ENCODE data around the gene NOG. TPM values are rescaled to one million over a fixed set of nuclear protein-coding genes. Genes with fewer than 3 reads are reported as not detected.
A peak's percentile ranks its signal among the peaks of the same experiment; 100 is the strongest.

Gene NOG
- total RNA-seq = 1.1 and 38.7 TPM in 2 replicates

DNA sequence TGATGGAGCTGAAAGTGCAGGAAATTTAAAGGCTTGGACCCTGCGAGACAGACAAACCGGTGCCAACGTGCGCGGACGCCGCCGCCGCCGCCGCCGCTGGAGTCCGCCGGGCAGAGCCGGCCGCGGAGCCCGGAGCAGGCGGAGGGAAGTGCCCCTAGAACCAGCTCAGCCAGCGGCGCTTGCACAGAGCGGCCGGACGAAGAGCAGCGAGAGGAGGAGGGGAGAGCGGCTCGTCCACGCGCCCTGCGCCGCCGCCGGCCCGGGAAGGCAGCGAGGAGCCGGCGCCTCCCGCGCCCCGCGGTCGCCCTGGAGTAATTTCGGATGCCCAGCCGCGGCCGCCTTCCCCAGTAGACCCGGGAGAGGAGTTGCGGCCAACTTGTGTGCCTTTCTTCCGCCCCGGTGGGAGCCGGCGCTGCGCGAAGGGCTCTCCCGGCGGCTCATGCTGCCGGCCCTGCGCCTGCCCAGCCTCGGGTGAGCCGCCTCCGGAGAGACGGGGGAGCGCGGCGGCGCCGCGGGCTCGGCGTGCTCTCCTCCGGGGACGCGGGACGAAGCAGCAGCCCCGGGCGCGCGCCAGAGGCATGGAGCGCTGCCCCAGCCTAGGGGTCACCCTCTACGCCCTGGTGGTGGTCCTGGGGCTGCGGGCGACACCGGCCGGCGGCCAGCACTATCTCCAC is at the start of gene NOG:
Gene NOG (plus strand): TSS at position 54 of the 674 bp plus-strand sequence. CDS start 525 bp downstream, at position 579.
- peak; percentile 26 for DNase-seq (ENCODE audit: low read depth)

DNA sequence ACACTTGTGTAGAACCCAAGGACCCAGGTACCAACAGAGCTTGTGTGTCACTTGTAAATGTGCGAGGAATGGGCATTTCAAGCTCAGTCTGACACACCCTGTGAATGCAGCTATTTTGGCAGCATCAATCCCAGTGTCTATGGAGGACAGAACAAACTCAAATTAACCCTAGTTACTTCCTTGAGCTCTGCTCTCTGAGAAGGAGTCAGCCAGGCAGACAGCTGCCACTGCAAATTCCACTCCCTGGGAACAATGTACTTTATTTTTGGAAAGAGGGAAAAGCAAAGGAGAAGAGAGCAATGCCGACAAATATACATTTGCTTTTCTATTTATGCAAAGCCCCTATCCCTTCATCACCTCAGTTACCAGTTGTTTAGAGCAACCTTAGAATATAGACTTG is 48.4 kb upstream of the NOG start:
- DNase-seq (ENCODE audit: low read depth) = no peak

DNA sequence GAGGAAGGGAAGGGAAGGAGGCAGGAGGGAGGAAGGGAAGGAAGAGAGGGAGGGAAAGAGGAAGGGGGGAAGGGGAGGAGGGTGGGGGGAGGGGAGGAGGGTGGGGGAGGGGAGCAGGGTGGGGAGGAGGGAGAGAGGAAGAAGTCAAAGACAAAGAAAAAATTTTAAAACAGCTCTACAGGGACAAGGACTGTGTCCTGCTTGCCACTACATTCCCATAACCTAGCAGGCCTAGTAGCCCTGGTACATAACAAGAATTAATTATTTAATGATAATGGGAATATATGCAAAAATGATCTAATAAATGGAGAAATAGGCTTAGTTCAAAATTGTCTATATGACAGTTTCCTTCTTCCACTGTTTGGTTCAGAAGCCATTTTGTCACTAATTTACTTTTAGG is 47.6 kb upstream of the NOG start:
- no peak for DNase-seq (ENCODE audit: low read depth)

DNA sequence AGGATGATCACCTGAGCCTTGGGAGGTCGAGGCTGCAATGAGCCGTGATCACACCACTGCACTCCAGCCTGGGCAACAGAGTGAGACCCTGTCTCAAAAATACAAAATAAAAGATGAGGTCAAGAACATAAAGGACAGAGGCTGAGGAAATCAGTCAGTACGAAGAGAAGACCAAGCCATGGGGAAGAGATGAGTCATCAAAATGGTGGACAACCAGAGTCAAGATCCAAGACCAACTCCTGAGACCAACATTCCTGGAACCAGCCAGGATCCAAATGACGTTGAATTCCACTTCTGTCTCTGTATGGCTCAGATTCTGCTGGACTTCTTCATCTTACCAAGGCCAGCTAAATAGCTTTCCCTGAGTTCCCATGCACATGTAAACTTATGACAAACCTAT is 44.8 kb upstream of the NOG start:
- no peak for DNase-seq (ENCODE audit: low read depth)

DNA sequence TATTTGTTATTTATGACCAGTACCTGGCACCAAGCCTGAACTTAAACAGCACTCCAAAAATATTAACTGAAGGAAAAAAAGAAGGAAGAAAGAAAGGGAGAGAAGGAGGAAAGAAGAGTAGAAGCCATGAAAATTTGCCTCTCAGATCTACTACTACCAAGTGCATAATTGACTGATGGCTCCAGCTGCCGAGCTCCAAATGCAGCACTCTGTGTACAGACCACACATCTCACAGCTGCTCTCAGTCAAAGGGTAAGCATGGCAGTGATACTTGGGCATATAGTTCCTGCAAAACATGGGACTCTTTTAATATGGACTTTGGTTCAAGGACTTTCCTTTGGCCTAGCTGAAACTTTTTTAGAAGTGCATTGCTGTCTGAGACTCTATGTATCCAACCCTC is 44.0 kb upstream of the NOG start:
- DNase-seq (ENCODE audit: low read depth) = no peak

DNA sequence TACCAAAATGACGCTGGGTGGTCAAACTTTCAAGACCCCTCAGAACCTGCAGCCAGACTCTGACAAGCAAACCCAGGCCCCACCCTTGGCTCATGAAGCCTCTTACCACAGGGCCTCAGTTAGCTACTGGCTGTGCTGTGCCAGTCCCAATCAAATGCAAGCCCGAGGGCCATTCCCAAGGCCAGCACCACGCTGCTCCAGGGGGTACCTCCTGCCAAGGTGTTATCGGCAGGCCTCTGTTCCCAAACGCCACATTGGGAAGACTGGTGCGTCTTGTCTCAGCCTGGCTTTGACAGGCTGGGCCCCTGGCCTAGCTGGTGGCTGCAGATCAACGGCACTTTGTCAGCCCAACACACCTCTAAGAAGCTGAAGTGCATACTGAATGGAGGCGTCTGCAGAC is 35.8 kb upstream of the NOG start:
- DNase-seq (ENCODE audit: low read depth) = no peak

DNA sequence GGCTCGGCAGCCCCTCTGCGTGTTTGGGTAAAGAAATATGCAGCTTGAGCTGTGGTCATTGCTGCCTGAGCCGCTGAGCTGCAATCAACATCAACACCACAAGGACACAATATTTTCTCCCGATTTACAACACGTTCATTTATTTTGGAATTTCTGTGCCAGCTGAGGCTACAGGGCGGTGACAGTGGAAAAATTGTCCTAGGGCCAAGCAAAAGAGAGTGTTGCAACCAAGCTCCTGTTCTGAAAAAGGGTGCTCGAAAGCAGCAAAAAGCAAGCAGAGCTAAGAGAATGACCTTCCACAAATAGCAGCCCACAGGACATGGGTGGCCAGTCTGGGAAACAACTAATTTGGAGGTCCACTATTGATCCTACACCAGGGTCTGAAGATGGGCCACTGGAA is 35.4 kb upstream of the NOG start:
- DNase-seq (ENCODE audit: low read depth) = no peak

DNA sequence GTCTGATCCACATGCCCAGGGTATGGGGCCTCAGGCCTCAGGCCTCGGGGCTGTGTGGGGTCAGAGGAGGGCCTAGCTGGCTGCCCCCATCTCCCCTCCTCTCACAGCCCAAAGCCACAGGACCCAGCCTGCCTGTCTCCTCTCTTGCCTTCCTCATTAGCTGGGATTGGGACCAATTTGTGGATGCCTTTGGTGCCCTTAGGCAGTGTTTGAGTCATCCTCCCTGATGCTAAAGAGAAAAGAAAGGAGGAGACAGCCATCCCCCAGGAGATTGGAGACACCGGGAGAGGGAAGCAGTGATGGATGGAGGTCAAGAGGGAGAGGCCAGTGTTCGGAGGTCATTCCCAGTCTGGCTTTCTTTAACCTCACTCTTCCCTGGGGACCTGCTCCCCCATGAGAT is 23.3 kb upstream of the NOG start:
- DNase-seq (ENCODE audit: low read depth) = no peak

DNA sequence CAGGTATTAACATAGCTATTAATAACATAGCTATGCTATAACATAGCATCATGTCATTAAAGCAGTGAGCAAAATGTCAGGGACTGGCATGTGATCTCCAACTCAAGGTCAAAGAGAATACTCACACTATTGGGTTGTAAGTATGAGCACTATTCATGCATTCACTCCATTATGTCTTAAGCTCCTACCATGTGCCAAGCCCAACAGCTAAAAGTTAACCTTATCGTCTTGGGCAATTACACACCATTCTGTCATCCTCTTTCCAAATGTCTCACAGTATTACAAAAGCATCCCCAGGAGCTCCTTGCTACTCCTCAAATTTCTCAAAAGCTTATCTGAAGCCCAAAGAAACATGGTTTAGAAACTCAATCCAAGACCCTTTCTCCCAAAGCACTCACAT is 22.0 kb upstream of the NOG start:
- no peak for DNase-seq (ENCODE audit: low read depth)

DNA sequence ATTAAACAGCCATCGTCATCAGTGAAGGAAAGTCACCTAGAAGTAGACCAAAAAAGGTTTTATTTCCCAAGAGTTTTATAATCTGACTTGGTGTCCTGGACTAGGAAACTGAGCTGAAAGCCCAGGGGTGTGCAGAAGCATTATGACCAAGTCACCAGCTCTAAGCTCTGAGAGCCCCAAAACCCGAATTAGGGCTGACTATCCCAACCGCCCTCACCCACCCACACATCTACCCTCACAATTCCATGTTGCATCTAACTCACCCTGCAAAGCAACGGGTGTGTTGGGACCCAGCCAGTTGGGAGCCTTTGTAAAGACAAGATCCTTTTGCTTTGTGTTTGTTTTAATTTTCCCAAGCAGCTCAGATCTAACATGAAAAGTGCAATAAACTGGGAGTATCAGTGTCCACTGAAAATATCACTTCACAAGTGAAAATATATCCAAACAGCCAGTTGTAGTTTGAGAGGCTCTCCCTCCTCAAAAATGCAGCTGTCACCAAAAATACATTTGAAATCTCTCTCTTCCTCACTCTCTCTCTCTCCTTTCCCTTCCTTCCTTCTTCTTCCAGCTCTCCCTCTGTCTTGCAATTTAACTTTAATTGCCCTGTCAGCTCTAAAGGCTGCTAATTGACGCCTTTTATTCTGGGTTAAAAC is 16.2 kb upstream of the NOG start:
- DNase-seq (ENCODE audit: low read depth) = no peak

DNA sequence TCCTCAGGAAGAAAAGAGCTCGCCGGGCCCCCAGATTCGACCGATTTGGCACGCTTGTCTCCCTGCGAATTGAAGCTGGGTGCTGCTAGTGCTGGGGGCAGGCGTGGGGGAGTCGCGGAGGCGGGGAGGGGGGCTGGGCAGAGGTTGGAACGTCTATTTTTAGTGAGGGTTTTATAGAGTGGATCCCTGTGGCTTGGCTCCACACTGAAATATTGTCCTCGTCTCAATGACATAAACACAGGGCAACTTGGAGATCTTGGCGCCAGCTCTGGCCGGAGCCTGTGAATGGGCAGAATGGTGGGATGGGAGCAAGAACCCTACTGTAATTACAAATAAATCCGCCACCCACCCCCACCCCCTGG is 15.7 kb upstream of the NOG start:
- no peak for DNase-seq (ENCODE audit: low read depth)

DNA sequence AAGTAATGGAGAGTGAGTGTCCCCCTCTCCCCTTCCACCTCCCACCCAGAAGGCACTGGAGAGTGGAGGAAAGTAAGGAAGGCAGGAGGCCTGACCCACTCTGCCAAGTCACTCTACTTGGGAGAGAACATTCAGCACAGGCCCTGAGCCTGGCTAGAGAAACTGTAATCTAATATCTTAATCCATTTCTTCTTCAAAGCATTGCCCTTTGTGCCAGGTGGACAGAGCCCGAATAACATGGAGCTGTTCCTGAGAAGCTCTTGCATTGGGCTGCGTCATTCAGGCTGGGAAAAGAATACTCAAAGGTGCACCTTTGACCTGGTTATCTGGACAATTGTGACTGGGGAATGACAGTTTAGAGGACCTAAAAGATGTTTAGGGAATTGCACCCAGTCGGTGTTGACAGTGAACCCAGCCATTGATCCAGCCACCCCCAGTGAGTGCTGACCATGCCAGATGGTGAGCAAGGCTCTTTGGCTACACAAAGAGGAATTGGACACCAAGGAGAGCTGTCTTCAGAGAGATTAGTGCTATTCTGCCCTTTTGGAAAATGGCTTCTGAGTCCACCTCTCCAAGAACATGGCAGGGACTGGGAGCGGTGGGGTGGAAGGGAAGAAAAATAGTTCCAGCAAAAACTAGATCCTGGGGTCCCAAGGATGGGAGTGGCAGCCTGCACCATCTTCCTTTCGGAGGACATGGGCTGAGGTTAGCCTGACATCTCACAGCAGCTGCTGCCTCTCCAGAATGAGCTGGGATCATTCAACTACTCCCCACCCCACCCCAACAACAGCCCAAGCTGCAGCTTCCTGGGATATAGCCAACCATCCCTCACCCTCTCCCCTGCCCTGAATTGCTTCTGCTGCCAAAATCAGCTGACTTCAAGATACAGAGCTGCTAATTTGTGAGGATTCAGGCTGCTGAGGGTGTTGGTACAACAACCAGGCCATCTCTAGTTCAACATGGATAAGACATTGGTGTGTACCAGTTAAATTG is 11.6 kb upstream of the NOG start:
- no peak for DNase-seq (ENCODE audit: low read depth)

DNA sequence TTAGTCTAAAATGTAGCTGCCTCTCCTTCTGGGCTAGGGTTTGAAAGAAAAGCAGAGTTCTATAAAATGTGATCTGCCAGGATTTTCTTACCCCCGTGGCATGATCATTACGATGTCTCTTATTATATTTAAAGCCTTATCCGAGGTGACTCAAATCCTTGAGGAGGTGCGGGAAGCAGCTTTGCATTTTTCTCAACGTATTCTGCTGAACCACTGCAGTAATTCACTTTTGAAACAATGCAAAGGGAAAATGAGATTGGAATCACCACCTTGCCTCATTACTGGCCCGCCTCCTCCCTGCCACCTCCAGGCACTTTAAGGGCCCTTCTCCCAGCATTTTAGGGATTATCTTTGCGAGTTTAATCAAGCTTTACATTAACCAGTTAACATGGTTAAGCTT is 9.7 kb upstream of the NOG start:
- DNase-seq (ENCODE audit: low read depth) = no peak

DNA sequence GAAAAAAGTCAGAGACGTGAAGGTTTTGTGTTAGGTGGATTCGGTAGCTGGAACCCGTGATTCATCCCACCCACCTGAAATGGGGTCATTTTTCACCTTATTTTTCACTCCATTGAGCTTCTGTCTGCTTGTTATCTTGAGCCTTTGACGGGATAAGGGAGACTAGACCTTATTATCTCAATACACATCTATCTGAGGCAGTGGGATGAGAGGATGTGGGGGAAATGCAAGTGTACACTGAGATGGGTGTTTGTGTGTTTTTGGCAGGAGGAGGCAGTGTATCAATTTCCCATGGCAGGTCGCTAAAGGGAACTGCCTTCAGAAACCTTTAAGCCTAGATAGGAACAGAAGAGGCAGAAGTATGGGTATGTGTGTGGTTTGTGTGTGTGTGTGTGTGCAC is 6.2 kb upstream of the NOG start:
- DNase-seq (ENCODE audit: low read depth) = no peak

DNA sequence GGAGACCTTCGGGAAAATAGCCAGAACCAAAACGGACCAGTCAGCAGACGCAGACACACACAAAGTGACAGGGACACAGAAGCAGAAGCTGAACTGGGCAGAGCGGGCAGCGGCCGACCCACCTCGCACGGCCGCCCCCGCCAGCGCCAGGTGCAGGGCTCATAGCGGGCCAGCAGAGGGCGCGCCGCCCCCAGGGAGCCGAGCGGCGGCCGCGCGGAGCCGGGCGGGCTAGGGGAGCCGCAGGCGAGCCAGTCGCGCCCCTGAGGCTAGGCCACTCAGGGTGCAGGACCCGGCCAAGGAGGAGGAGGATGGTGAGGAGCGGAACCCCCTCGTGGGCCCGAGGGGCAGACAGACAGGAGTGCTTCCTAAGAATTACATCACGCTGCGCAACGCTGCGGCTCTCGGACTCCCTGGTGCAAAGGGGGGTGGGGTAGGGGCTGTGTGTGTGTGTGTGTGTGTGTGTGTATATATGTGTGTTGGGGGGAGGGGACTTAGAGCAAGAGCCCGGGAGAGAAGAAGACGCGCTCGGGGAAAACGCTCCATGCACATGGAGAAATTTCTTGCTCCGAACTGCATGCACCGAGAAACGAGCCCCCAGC is 913 bp upstream of the NOG start:
- DNase-seq (ENCODE audit: low read depth) = peak; percentile 18

DNA sequence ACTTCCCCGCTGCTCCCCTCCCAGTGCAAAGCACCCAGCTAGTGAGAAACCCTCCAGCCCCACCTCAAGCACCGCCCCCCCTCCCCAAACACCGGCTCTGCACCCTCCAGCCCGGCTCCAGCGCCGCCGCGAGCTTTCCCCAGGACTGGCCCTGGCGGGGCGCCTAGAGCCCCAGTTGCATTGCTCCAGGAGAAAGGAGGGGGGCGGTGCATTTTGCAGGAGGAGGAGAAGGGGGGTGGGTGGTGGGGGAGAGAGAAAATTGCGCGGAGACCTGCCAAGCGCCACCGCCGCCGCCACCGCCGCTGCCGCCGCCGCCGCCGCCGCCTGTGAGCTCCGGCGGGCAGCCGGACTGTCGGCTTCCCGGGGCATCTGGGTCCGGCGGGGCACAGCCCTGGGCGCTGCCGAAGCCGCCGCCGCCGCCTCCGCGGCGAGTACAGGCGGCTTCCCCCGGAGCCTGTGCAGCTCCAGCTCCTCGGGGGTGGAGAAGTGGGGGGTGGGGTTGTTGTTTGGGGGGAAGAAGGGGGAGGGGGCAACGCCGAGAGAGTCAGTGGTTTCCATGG is 333 bp upstream of the NOG start:
- DNase-seq (ENCODE audit: low read depth) = no peak

DNA sequence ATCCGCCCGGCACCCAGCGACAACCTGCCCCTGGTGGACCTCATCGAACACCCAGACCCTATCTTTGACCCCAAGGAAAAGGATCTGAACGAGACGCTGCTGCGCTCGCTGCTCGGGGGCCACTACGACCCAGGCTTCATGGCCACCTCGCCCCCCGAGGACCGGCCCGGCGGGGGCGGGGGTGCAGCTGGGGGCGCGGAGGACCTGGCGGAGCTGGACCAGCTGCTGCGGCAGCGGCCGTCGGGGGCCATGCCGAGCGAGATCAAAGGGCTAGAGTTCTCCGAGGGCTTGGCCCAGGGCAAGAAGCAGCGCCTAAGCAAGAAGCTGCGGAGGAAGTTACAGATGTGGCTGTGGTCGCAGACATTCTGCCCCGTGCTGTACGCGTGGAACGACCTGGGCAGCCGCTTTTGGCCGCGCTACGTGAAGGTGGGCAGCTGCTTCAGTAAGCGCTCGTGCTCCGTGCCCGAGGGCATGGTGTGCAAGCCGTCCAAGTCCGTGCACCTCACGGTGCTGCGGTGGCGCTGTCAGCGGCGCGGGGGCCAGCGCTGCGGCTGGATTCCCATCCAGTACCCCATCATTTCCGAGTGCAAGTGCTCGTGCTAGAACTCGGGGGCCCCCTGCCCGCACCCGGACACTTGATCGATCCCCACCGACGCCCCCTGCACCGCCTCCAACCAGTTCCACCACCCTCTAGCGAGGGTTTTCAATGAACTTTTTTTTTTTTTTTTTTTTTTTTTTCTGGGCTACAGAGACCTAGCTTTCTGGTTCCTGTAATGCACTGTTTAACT is 1.0 kb downstream of the NOG start:
- no peak for DNase-seq (ENCODE audit: low read depth)

DNA sequence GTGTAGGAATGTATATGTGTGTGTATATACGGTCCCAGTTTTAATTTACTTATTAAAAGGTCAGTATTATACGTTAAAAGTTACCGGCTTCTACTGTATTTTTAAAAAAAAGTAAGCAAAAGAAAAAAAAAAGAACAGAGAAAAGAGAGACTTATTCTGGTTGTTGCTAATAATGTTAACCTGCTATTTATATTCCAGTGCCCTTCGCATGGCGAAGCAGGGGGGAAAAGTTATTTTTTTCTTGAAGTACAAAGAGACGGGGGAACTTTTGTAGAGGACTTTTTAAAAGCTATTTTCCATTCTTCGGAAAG is 1.6 kb downstream of the NOG start:
- DNase-seq (ENCODE audit: low read depth) = no peak

DNA sequence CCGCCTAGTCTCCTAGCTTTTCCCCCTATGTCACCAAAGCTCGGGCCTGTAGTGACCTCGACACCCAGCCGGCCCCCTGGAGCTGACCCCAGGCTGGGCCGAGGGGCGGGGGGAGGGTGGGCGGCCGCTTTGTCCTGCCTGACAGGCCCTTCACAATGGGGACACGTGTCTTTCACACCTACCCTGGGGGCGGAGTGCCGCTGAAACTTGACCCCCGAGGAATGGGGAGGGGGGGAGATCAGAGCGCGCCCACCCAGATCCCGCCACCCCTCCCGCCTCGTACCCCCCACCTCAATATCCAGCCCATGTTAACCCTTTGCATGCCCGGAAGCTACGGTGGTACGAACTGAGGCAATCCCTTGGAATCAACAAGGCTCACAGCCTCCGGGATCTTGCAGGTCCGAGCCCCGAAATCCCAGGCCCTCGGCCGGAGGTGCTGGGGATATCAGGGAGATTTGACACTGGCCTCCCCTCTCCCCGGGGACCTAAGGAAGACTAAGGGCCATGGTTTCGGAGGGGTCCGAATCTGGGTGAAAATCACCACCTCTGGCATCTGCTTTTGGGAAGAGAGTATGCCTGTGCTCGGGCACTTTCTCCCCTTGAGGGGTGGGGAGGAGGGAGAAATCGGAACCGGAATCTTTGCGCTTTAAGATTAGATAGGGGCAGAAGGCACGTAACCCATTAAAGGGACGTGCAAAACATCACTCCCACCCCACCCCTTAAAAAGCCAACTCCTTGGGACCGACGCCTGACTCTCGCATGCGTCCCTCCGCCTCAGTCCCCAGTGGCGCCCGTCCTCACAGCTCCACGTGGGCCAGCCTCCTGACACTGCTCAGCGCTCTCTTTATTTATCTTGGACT is 2.6 kb downstream of the NOG start:
- no peak for DNase-seq (ENCODE audit: low read depth)

DNA sequence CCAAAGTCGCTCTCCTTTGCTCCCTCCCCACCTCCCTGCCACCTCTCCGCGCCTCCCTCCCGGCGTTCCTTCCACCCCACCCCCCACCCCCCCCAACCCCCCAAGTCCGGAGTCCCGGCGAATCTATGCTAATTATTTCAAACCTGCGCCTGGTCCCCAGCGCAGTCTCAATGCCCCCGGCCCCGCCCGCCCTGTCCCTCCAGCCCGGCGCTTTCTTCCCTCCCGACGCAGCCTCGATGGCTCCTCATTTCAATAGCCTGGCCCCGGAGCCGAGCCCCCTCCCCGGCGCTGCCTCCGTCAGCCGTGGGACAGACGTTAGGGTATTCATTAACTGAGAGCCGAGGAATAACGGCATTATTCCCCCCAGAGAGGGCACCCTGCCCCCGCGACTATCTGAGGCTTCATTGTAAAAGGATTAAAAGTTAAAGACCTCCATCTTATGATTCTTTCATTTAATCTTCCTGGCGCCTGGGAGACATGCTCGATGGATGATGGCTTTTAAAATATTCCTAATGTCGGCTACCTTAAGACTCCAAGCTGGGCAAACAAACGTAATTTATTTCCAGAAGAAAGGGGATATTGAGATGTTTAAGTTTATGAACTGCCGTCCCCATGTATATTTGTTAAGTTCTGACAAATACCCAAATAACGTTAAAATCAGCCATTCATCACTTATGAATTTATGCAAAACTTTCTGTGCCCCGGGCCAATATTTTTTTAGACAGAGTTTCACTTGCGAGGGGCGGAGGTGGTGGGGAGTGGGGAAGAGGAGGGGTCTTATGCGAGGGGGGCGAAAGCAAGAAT is 3.4 kb downstream of the NOG start:
- no peak for DNase-seq (ENCODE audit: low read depth)
